BJ (cell line): ENCODE data around the gene SMG6. TPM values are rescaled to one million over a fixed set of nuclear protein-coding genes. Genes with fewer than 3 reads are reported as not detected.
A peak's percentile ranks its signal among the peaks of the same experiment; 100 is the strongest.

Experiments used
- CTCF ChIA-PET: fragments of 350-600 bp; formaldehyde crosslinking; extraction: SDS; loops from one replicate; lab custom pipeline; 2021; ENCODE audit warnings: antibody characterized with exemption, inconsistent platforms; lab: Yijun Ruan, JAX
- POLR2A ChIA-PET: fragments of 300-600 bp; sonication (Branson Sonifier 250); formaldehyde crosslinking; extraction: SDS; loops from one replicate; lab custom pipeline; 2021; ENCODE audit warnings: antibody characterized with exemption; lab: Charles Lee
- DNase-seq: peaks from one replicate; pipeline ENCODE4 v3.0.0-alpha.2; 2011; ENCODE audit warnings: low read depth
- H3K27me3 ChIP-seq: 2 replicates; pipeline ENCODE4 v1.6.0; 2011; ENCODE audit warnings: low read length; ENCODE audit not compliant: control insufficient read depth, insufficient read depth
- H3K36me3 ChIP-seq: 2 replicates; pipeline ENCODE4 v1.5.1; 2011; ENCODE audit warnings: low read length; ENCODE audit not compliant: control insufficient read depth, insufficient read depth
- H3K4me3 ChIP-seq: 2 replicates; pipeline ENCODE4 v1.5.1; 2011; ENCODE audit warnings: low read depth, mild to moderate bottlenecking, control low read depth, low read length
- polyA plus RNA-seq: library from polyadenylated mRNA; depleted of rRNA; stranded (reverse); fragments of >200 nt; gene quantifications from 2 replicates; pipeline ENCODE4 v1.2.3, GENCODE V29; 2011
- TF ChIP-seq, protein P1 (sequence below): IDR thresholded peaks from 2 replicates; pipeline ENCODE4 v1.5.1; 2011; ENCODE audit warnings: low read depth, mild to moderate bottlenecking, control low read depth, inconsistent platforms, low read length, moderate library complexity; ENCODE audit not compliant: insufficient read depth

Gene SMG6
- polyA plus RNA-seq, 1 experiment = 29.7 TPM

DNA sequence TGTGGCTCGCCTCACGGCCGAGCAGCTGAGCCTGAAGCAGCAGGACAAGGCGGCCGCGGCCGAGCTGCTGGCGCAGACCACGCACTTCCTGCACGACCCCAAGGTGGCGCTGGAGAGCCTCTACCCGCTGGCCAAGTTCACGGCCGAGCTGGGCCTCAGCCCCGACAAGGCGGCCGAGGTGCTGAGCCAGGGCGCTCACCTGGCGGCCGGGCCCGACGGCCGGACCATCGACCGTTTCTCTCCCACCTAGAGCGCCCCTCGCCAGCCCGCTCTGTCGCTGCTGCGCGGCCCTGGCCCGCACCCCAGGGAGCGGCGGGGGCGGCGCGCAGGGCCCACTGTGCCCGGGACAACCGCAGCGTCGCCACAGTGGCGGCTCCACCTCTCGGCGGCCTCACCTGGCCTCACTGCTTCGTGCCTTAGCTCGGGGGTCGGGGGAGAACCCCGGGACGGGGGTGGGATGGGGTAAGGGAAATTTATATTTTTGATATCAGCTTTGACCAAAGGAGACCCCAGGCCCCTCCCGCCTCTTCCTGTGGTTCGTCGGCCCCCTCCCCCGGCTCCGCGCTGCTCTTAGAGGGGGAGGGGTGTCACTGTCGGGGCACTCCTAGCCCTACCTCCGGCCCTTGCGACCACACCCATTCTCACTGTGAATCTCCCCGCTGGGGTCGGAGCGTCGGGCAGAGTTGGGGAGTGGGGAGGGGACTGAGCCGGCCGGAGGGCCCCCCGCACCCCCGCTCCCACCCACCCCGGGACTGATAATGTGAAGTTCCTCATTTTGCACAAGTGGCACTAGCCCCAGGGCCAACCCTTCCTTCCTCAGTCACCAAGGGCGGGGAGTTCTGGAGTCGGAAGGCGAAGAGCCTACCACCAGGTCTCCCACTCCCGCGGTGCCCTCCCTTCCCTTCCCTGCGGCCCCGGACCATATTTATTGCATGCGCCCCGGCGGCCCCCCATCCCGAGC is 244.7 kb downstream of the SMG6 start:
- no peak for DNase-seq
- TF ChIP-seq, protein P1, sequence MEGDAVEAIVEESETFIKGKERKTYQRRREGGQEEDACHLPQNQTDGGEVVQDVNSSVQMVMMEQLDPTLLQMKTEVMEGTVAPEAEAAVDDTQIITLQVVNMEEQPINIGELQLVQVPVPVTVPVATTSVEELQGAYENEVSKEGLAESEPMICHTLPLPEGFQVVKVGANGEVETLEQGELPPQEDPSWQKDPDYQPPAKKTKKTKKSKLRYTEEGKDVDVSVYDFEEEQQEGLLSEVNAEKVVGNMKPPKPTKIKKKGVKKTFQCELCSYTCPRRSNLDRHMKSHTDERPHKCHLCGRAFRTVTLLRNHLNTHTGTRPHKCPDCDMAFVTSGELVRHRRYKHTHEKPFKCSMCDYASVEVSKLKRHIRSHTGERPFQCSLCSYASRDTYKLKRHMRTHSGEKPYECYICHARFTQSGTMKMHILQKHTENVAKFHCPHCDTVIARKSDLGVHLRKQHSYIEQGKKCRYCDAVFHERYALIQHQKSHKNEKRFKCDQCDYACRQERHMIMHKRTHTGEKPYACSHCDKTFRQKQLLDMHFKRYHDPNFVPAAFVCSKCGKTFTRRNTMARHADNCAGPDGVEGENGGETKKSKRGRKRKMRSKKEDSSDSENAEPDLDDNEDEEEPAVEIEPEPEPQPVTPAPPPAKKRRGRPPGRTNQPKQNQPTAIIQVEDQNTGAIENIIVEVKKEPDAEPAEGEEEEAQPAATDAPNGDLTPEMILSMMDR = peak; percentile 62
- Histone ChIP-seq H3K4me3 (peak overlapping the region; percentile 79), H3K36me3 (peaks cover 40% of the 10 kb centered on the region), H3K27me3 (no peaks in the 10 kb centered on the region)
- POLR2A ChIA-PET = interaction anchor here (0.6 to 1.2 kb wide), 2 partner anchors 144 to 186 kb away, joined by 3 to 6 read pairs; no protein-coding TSS in a partner anchor
- CTCF ChIA-PET = interaction anchor here (0.7 to 9.7 kb wide), 20 partner anchors 9 to 226 kb away, joined by 3 to 310 read pairs (median 5); no protein-coding TSS in a partner anchor

DNA sequence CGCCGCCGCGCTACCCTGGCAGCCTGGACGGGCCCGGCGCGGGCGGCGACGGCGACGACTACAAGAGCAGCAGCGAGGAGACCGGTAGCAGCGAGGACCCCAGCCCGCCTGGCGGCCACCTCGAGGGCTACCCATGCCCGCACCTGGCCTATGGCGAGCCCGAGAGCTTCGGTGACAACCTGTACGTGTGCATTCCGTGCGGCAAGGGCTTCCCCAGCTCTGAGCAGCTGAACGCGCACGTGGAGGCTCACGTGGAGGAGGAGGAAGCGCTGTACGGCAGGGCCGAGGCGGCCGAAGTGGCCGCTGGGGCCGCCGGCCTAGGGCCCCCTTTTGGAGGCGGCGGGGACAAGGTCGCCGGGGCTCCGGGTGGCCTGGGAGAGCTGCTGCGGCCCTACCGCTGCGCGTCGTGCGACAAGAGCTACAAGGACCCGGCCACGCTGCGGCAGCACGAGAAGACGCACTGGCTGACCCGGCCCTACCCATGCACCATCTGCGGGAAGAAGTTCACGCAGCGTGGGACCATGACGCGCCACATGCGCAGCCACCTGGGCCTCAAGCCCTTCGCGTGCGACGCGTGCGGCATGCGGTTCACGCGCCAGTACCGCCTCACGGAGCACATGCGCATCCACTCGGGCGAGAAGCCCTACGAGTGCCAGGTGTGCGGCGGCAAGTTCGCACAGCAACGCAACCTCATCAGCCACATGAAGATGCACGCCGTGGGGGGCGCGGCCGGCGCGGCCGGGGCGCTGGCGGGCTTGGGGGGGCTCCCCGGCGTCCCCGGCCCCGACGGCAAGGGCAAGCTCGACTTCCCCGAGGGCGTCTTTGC is 245.6 kb downstream of the SMG6 start:
- TF ChIP-seq, protein P1 = no peak
- DNase-seq = no peak
- H3K27me3 ChIP-seq = no peaks in the 10 kb centered on the region
- peaks cover 36% of the 10 kb centered on the region for H3K36me3 ChIP-seq
- POLR2A ChIA-PET = interaction anchor here (0.6 to 1.2 kb wide), 2 partner anchors 153 to 187 kb away, joined by 3 to 6 read pairs; no protein-coding TSS in a partner anchor
- peak overlapping the region; percentile 79 for H3K4me3 ChIP-seq
- CTCF ChIA-PET = interaction anchor here (0.6 to 9.7 kb wide), 26 partner anchors 10 to 232 kb away, joined by 3 to 310 read pairs (median 4); no protein-coding TSS in a partner anchor

GRCh38 chr17:2057175-2057759 is 246.3 kb downstream of the SMG6 start:
- no peak for DNase-seq
- ChIA-PET CTCF (interaction anchor here (0.6 to 9.7 kb wide), 29 partner anchors 11 to 296 kb away, joined by 3 to 310 read pairs (median 5); no protein-coding TSS in a partner anchor), POLR2A (interaction anchor here (0.6 kb wide), 1 partner anchor 154 kb away, joined by 3 read pairs; no protein-coding TSS in a partner anchor)
- TF ChIP-seq, protein P1 = no peak
- Histone ChIP-seq H3K36me3 (peaks cover 34% of the 10 kb centered on the region), H3K4me3 (peak overlapping the region; percentile 79), H3K27me3 (no peaks in the 10 kb centered on the region)

- no peak for DNase-seq
- ChIA-PET POLR2A (interaction anchor here (0.6 to 1.1 kb wide), 3 partner anchors 10 to 204 kb away, joined by 4 to 5 read pairs (median 4); no protein-coding TSS in a partner anchor), CTCF (interaction anchor here (0.8 to 9.7 kb wide), 34 partner anchors 8 to 297 kb away, joined by 3 to 310 read pairs (median 10); partner anchors contain the start of genes SMG6, SRR and TSR1)
- peaks cover 33% of the 10 kb centered on the region for H3K36me3 ChIP-seq
- peak overlapping the region; percentile 79 for H3K4me3 ChIP-seq
- TF ChIP-seq, protein P1 = 0 out of 2 replicates have a peak, but pooled peaks have one; percentile 4
- H3K27me3 ChIP-seq = no peaks in the 10 kb centered on the region
Measured at GRCh38 chr17:2056206-2057174, 247.1 kb downstream of the SMG6 start.
